CD4-positive, alpha-beta T cell (primary cell): ENCODE measurements around the gene ILRUN. TPM values are rescaled to one million over a fixed set of nuclear protein-coding genes. Genes with fewer than 3 reads are reported as not detected.
"Not testable (repeated sequence)": the region's sequence is repeated elsewhere in the genome, so short reads cannot be mapped to it uniquely, and the experiment has no call there.

ENCODE experiments used
- ATAC-seq: fragments of 200-7000 bp; cut with Tn5 transposase; one replicate; pipeline ENCODE4 v1.10.0; 2022; ENCODE audit warnings: mild to moderate bottlenecking; ENCODE audit not compliant: poor library complexity
- CTCF ChIA-PET: fragments of 350-600 bp; sonication (Branson Sonifier 250); formaldehyde crosslinking; loops from one replicate; lab custom pipeline; 2021; ENCODE audit warnings: antibody characterized with exemption, inconsistent platforms; lab: Charles Lee
- POLR2A ChIA-PET: fragments of 350-600 bp; sonication (Branson Sonifier 250); formaldehyde crosslinking; loops from one replicate; lab custom pipeline; 2021; ENCODE audit warnings: antibody characterized with exemption, inconsistent platforms; lab: Charles Lee
- DNase-seq, 14 experiments: peaks; one replicate each; pipeline ENCODE4 v3.0.0-alpha.2; 2013 to 2020; ENCODE audit warnings: mixed read lengths in 2 of 14
- H3K27ac ChIP-seq, 2 donors: one replicate each; pipeline versions ENCODE4 v1.5.1 to v1.7.0; 2013; ENCODE audit warnings: low read length in 2 of 2, low read depth in 1 of 2, mild to moderate bottlenecking in 1 of 2
- H3K27me3 ChIP-seq, 2 experiments: 1 replicate in 1 of 2; 2 replicates in 1 of 2; pipeline versions ENCODE4 v1.6.1 to v1.7.0; 2013; ENCODE audit warnings: low read length in 2 of 2, control low read depth in 1 of 2, mild to moderate bottlenecking in 1 of 2, moderate library complexity in 1 of 2; ENCODE audit not compliant: insufficient read depth in 2 of 2, control insufficient read depth in 1 of 2
- H3K36me3 ChIP-seq: one replicate; pipeline ENCODE4 v1.6.1; 2013; ENCODE audit warnings: low read length, control low read depth; ENCODE audit not compliant: insufficient read depth
- H3K4me1 ChIP-seq: one replicate; pipeline ENCODE4 v1.6.1; 2013; ENCODE audit warnings: low read length, control low read depth; ENCODE audit not compliant: insufficient read depth
- H3K4me3 ChIP-seq: one replicate; pipeline ENCODE4 v1.5.1; 2013; ENCODE audit warnings: mild to moderate bottlenecking, low read length, moderate library complexity
- H3K9me3 ChIP-seq, 2 experiments: 1 replicate in 1 of 2; 2 replicates in 1 of 2; pipeline versions ENCODE4 v1.6.1 to v1.7.0; 2013; ENCODE audit warnings: low read length in 2 of 2, mild to moderate bottlenecking in 2 of 2, control low read depth in 1 of 2, moderate library complexity in 1 of 2; ENCODE audit not compliant: control insufficient read depth in 1 of 2, insufficient read depth in 1 of 2
- H3K27ac Mint-ChIP-seq: one replicate; pipeline ENCODE4 v1.8.0; 2020; ENCODE audit warnings: mixed read lengths
- H3K27me3 Mint-ChIP-seq: one replicate; pipeline ENCODE4 v1.8.0; 2021; ENCODE audit warnings: mixed read lengths
- H3K36me3 Mint-ChIP-seq: one replicate; pipeline ENCODE4 v1.8.0; 2021; ENCODE audit warnings: low read depth, mixed read lengths
- H3K4me1 Mint-ChIP-seq: one replicate; pipeline ENCODE4 v1.8.0; 2021; ENCODE audit warnings: low read depth, mixed read lengths
- H3K4me3 Mint-ChIP-seq: one replicate; pipeline ENCODE4 v1.8.0; 2020; ENCODE audit warnings: mild to moderate bottlenecking, mixed read lengths
- H3K9me3 Mint-ChIP-seq: one replicate; pipeline ENCODE4 v1.8.0; 2020; ENCODE audit warnings: mixed read lengths
- CTCF ChIP-seq: fragments of 200-600 bp; IDR thresholded peaks from one replicate; pipeline ENCODE4 v1.8.0; 2022; ENCODE audit warnings: antibody characterized with exemption, mild to moderate bottlenecking
- intact Hi-C, 2 experiments: fragments of 100-400 bp; cut with DNase I in 1 of 2; cut with micrococcal nuclease in 1 of 2; formaldehyde crosslinking; loops; one replicate each; pipeline versions ENCODE4 v1.15.1 to v1.9.0; 2023 to 2025; cut with DNase I, micrococcal nuclease
- total RNA-seq, 174 experiments: library from RNA in 2 of 174; stranded (reverse) in 2 of 174; gene quantifications; one replicate each; pipeline ENCODE4 v1.2.3 and lab custom pipeline; 2021 to 2026

The ILRUN gene
- total RNA-seq, 2 experiments from 2014 or later = 44.9 to 49.4 TPM

GRCh38 chr6:34663371-34663770 lies 33.2 kb downstream of the ILRUN start:
- Mint-ChIP-seq H3K27ac (no peak overlapping the region), H3K9me3 (no peaks in the 10 kb centered on the region), H3K27me3 (no peaks in the 10 kb centered on the region), H3K4me3 (no peak overlapping the region), H3K4me1 (peaks cover 66% of the 10 kb centered on the region), H3K36me3 (peaks cover 4% of the 10 kb centered on the region)
- Histone ChIP-seq H3K4me1 (peaks cover 19% of the 10 kb centered on the region), H3K27ac (no peak overlapping the region), H3K9me3 (no peaks in the 10 kb centered on the region), H3K27me3 (no peaks in the 10 kb centered on the region), H3K4me3 (no peak overlapping the region), H3K36me3 (no peaks in the 10 kb centered on the region)
- intact Hi-C loops = no loop called here
- ATAC-seq (no peak), DNase-seq (no peak)
- CTCF ChIA-PET = no interaction called here
- no peak for TF ChIP-seq CTCF
- POLR2A ChIA-PET = interaction anchor here (1.0 to 3.2 kb wide), 2 partner anchors 11 to 33 kb away, joined by 3 to 16 read pairs; partner anchors contain the start of gene ILRUN

- DNase-seq (no peak), ATAC-seq (no peak)
- Histone ChIP-seq H3K36me3 (no peaks in the 10 kb centered on the region), H3K27ac (no peak overlapping the region), H3K4me3 (no peak overlapping the region), H3K9me3 (no peaks in the 10 kb centered on the region), H3K4me1 (peaks cover 36% of the 10 kb centered on the region), H3K27me3 (no peaks in the 10 kb centered on the region)
- H3K36me3 Mint-ChIP-seq = peaks cover 4% of the 10 kb centered on the region
- peak overlapping the region; percentile 74 for H3K27ac Mint-ChIP-seq
- intact Hi-C loops = no loop called here
- no peaks in the 10 kb centered on the region for H3K9me3 Mint-ChIP-seq
- H3K4me3 Mint-ChIP-seq = no peak overlapping the region
- ChIA-PET POLR2A (interaction anchor here (1.3 kb wide), 1 partner anchor 13 kb away, joined by 3 read pairs; no protein-coding TSS in a partner anchor), CTCF (interaction anchor here (0.6 kb wide), 1 partner anchor 20 kb away, joined by 3 read pairs; no protein-coding TSS in a partner anchor)
- no peaks in the 10 kb centered on the region for H3K27me3 Mint-ChIP-seq
- peaks cover 65% of the 10 kb centered on the region for H3K4me1 Mint-ChIP-seq
- no peak for TF ChIP-seq CTCF
Observed at GRCh38 chr6:34661357-34661756, 35.2 kb downstream of the ILRUN start.

- Histone ChIP-seq H3K27me3 (no peaks in the 10 kb centered on the region), H3K27ac (no peak overlapping the region), H3K36me3 (peaks cover 9% of the 10 kb centered on the region), H3K4me3 (no peak overlapping the region), H3K9me3 (no peaks in the 10 kb centered on the region), H3K4me1 (peaks cover 31% of the 10 kb centered on the region)
- H3K36me3 Mint-ChIP-seq = peaks cover 21% of the 10 kb centered on the region
- no peak for ATAC-seq
- H3K4me3 Mint-ChIP-seq = peak overlapping the region; percentile 68
- H3K9me3 Mint-ChIP-seq = no peaks in the 10 kb centered on the region
- intact Hi-C loops = loop anchor here (5.0 kb wide), 1 partner anchor 39 kb away; the partner anchor contains the start of gene ILRUN (in 2 of the 2)
- ChIA-PET POLR2A (interaction anchor here (1.1 to 2.9 kb wide), 2 partner anchors 10 to 38 kb away, joined by 4 to 15 read pairs; partner anchors contain the start of gene ILRUN), CTCF (no interaction called here)
- H3K4me1 Mint-ChIP-seq = peaks cover 68% of the 10 kb centered on the region
- no peak for TF ChIP-seq CTCF
- no peaks in the 10 kb centered on the region for H3K27me3 Mint-ChIP-seq
- peak overlapping the region; percentile 75 for H3K27ac Mint-ChIP-seq
- no peak for DNase-seq
Observed at GRCh38 chr6:34658605-34659265, 37.8 kb downstream of the ILRUN start.

GRCh38 chr6:34657979-34658480 lies 38.5 kb downstream of the ILRUN start:
- Histone ChIP-seq H3K27ac (peak overlapping the region; percentile 55 to 85), H3K36me3 (peaks cover 14% of the 10 kb centered on the region), H3K4me1 (peaks cover 31% of the 10 kb centered on the region), H3K4me3 (peak overlapping the region; percentile 57)
- Mint-ChIP-seq H3K4me1 (peaks cover 65% of the 10 kb centered on the region), H3K36me3 (peaks cover 26% of the 10 kb centered on the region), H3K4me3 (peak overlapping the region; percentile 90), H3K27ac (peak overlapping the region; percentile 84)
- H3K9me3 ChIP-seq, H3K27me3 ChIP-seq, DNase-seq, ATAC-seq, H3K27me3 Mint-ChIP-seq, H3K9me3 Mint-ChIP-seq: not testable (repeated sequence)
- POLR2A ChIA-PET = interaction anchor here (1.1 to 4.3 kb wide), 7 partner anchors 16 to 409 kb away, joined by 3 to 69 read pairs (median 12); partner anchors contain the start of genes BLTP3A, ILRUN, SMIM29 and SNRPC
- CTCF ChIA-PET = interaction anchor here (1.7 kb wide), 1 partner anchor 8 kb away, joined by 6 read pairs; no protein-coding TSS in a partner anchor
- intact Hi-C loops = loop anchor here (5.0 kb wide), 1 partner anchor 39 kb away; the partner anchor contains the start of gene ILRUN (in 2 of the 2)
